Stimulated activated memory B cell treated with anti-CD40 and anti-IgM and Interleukin-4, amounts not matched to agents 10 μg/mL and 1 μg/mL and 100 μg/mL, for 72 hours (primary cell): ENCODE results near the gene CCDC86.
"Not testable (repeated sequence)": the region's sequence is repeated elsewhere in the genome, so short reads cannot be mapped to it uniquely, and the experiment has no call there.

Experiments used
- ATAC-seq: fragments of 150-1000 bp; cut with Tn5 transposase; 2 replicates; pipeline ENCODE4 v1.10.0; 2021
- H3K27ac Mint-ChIP-seq: one replicate; pipeline ENCODE4 v1.8.0; 2022; ENCODE audit warnings: mild to moderate bottlenecking, mixed read lengths
- H3K27me3 Mint-ChIP-seq: one replicate; pipeline ENCODE4 v1.8.0; 2022; ENCODE audit warnings: mixed read lengths
- H3K36me3 Mint-ChIP-seq: one replicate; pipeline ENCODE4 v1.8.0; 2022; ENCODE audit warnings: mixed read lengths
- H3K4me1 Mint-ChIP-seq: one replicate; pipeline ENCODE4 v1.8.0; 2022; ENCODE audit warnings: mixed read lengths
- H3K4me3 Mint-ChIP-seq: one replicate; pipeline ENCODE4 v1.8.0; 2022; ENCODE audit warnings: mild to moderate bottlenecking, moderate library complexity, mixed read lengths
- H3K9me3 Mint-ChIP-seq: one replicate; pipeline ENCODE4 v1.8.0; 2022; ENCODE audit warnings: mixed read lengths

Gene CCDC86

DNA sequence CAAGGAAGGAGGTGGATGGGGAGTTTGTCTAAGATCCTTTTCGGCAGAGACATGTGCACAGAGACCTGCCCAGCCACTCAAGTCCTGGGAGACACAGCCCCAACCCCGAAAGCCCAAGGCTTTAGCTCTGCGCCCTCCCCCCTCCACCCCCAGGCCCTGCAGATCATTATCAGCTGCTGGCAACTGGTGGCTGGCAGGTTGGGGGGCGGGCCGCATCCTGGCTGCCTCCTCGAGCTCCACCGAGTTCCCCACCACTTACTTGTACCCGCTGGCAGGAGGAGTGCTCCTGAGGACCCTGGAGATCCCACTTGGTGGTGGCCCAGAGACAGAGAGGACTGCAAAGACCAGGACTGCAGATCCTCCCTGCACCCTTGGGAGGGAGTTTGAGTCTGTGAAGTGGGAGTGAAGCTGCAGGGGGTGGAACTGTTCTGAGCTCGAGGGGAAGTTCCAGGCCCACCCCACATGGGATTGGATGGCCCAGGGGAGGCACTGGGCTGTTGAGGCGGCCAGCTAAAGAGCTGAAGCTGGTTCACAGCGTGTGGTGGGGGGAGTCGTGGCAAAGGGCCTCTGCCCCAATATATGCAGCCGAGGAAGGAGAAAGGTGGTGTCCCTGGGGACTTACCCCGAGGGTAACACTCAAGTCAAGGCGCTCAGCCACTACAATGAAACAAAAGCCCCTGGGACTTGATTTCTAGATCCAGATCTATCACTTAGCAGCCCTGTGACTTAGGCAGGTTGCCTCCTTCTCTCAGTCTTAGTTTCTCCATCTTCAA lies 19.9 kb upstream of the CCDC86 start:
- Mint-ChIP-seq H3K4me3 (no peak overlapping the region), H3K27ac (no peak overlapping the region), H3K9me3 (no peaks in the 10 kb centered on the region), H3K27me3 (peaks cover 17% of the 10 kb centered on the region), H3K4me1 (peaks cover 10% of the 10 kb centered on the region), H3K36me3 (no peaks in the 10 kb centered on the region)
- ATAC-seq = peak; percentile 46

DNA sequence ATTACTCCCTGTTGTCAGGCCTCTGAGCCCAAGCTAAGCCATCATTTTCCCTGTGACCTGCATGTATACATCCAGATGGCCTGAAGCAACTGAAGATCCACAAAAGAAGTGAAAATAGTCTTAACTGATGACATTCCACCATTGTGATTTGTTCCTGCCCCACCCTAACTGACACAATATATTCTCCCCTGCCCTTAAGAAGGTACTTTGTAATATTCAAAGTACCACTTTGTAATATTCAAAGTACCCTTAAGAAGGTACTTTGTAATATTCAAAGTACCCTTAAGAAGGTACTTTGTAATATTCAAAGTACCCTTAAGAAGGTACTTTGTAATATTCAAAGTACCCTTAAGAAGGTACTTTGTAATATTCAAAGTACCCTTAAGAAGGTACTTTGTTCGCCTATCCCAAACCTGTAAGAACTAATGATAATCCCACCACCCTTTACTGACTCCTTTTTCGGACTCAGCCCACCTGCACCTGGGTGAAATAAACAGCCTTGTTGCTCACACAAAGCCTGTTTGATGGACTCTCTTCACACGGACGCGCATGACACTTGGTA lies 18.1 kb upstream of the CCDC86 start:
- not testable (repeated sequence) for H3K4me3 Mint-ChIP-seq, H3K4me1 Mint-ChIP-seq, H3K36me3 Mint-ChIP-seq, H3K9me3 Mint-ChIP-seq, H3K27ac Mint-ChIP-seq, ATAC-seq
- peaks cover 17% of the 10 kb centered on the region for H3K27me3 Mint-ChIP-seq

DNA sequence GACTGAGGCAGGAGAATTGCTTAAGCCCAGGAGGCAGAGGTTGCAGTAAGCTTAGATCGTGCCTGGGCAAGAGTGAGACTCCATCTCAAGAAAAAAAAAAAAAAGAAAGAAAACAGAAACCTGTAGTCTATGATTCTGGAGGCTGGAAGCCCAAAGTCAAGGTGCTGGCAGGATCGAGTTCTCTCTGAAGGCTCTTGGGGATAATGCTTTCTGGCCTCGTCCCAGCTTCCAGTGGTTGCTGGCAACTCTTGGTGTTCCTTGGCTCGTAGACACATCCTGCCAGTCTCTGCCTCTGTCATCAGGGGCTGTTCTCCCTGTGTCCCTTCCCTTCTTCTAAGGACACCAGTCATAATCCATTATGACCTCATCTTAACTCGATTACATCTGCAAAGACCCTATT lies 16.8 kb upstream of the CCDC86 start:
- Mint-ChIP-seq H3K36me3 (no peaks in the 10 kb centered on the region), H3K4me3 (no peak overlapping the region), H3K9me3 (no peaks in the 10 kb centered on the region), H3K27me3 (peaks cover 17% of the 10 kb centered on the region), H3K27ac (no peak overlapping the region), H3K4me1 (peaks cover 10% of the 10 kb centered on the region)
- ATAC-seq = no peak

DNA sequence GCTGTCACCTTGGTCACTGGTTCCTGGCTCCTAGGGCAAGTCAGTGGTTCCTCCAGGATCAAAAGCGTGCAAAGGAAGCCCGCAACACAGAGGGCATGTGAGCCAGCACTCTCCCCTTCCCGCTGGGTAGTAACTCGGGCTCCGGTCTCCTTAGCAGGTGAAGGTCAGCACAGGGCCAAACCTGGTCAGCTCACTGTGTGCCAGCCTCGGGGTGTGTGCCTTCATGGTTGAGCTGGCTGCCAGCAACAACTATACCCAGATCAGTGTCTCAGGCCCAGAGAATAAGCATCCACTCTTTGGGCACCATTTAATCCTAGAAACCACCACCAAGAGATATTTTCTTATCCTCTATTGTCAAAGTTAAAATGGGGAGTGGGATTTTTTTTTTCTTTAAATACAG lies 16.1 kb upstream of the CCDC86 start:
- H3K9me3 Mint-ChIP-seq = no peaks in the 10 kb centered on the region
- H3K27ac Mint-ChIP-seq = no peak overlapping the region
- H3K36me3 Mint-ChIP-seq = no peaks in the 10 kb centered on the region
- no peak for ATAC-seq
- H3K4me1 Mint-ChIP-seq = peaks cover 10% of the 10 kb centered on the region
- H3K4me3 Mint-ChIP-seq = no peak overlapping the region
- H3K27me3 Mint-ChIP-seq = peaks cover 17% of the 10 kb centered on the region

DNA sequence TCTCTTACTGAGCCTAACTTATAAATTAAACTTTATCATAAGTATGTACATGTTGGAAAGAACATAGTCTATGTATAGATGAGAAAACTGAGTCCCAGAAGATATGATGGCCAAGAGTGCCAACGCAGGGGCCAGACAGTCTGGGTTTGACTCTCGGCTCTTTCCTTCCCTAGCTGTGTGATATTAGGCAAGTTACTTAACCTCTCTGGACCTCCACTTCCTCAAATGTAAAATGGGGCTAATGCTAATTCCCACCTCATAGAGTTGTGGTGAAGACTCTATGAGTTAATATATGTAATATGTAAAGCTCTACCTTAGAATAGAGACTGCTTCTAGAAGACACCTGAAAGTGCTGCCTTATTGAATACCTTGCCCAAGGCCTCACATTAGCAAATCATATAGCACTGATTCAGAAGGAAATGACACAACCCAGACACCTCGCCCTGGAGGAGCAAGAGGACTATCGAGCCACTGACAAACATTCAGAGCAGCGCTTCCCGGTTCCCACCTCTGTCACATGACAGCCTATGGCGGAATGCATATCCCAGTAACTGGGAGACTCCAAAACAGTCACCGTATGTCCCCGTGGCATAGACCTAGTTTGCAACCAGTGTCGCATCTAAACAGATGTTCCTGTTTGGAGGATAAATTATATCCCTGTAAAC lies 11.3 kb upstream of the CCDC86 start:
- no peaks in the 10 kb centered on the region for H3K27me3 Mint-ChIP-seq
- no peaks in the 10 kb centered on the region for H3K9me3 Mint-ChIP-seq
- peak; percentile 57 for ATAC-seq
- H3K27ac Mint-ChIP-seq = no peak overlapping the region
- H3K36me3 Mint-ChIP-seq = no peaks in the 10 kb centered on the region
- H3K4me1 Mint-ChIP-seq = peaks cover 8% of the 10 kb centered on the region
- H3K4me3 Mint-ChIP-seq = peak overlapping the region; percentile 24

DNA sequence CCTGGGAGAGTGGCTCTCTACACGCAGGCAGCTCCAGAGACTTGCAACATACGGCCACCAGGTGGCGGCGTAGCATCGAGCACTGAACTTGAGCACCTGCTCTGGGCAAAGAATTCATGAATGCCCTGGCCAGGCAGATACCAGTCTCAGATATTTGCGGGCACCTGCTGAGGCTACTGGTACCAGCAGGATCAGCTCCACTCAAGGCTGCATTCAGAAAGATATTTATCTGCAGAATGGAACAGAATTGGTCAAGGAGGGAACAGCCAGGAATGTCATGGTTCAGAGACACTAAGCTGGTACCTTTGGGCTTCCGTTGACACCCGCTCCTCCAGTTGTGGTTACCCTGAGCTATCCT lies 10.8 kb upstream of the CCDC86 start:
- H3K36me3 Mint-ChIP-seq = no peaks in the 10 kb centered on the region
- H3K27me3 Mint-ChIP-seq = no peaks in the 10 kb centered on the region
- peaks cover 9% of the 10 kb centered on the region for H3K4me1 Mint-ChIP-seq
- peak; percentile 88 for ATAC-seq
- H3K27ac Mint-ChIP-seq = no peak overlapping the region
- H3K9me3 Mint-ChIP-seq = no peaks in the 10 kb centered on the region
- H3K4me3 Mint-ChIP-seq = peak overlapping the region; percentile 24

DNA sequence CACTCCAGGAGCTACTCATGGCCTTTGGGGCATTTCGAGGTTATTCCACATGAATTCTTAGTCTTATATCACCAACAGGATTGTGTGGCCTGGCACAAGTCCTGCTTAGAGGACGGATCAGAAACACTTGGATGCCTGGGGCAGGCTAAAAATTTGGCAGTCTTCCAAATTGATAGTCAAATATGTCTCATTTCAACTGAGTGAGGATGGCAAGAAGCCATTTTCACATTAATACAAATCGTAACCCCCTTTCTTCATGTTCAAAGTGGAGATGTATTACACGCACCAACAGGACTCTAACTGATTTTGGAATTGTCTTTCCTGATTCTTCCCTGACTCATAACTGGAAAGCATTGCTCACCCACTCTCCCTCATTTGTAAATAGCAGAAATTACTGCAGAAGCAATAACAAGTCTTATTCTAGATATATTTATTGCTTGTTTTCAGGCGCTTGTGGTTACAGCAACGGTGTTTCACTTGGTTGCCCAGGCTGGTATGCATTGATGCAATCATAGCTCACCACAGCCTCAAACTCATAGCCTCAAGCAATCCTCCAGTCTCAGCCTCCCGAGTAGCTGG lies 10.3 kb upstream of the CCDC86 start:
- H3K27ac Mint-ChIP-seq = no peak overlapping the region
- H3K27me3 Mint-ChIP-seq = no peaks in the 10 kb centered on the region
- no peaks in the 10 kb centered on the region for H3K9me3 Mint-ChIP-seq
- no peak for ATAC-seq
- no peaks in the 10 kb centered on the region for H3K36me3 Mint-ChIP-seq
- H3K4me1 Mint-ChIP-seq = peaks cover 9% of the 10 kb centered on the region
- H3K4me3 Mint-ChIP-seq = no peak overlapping the region

DNA sequence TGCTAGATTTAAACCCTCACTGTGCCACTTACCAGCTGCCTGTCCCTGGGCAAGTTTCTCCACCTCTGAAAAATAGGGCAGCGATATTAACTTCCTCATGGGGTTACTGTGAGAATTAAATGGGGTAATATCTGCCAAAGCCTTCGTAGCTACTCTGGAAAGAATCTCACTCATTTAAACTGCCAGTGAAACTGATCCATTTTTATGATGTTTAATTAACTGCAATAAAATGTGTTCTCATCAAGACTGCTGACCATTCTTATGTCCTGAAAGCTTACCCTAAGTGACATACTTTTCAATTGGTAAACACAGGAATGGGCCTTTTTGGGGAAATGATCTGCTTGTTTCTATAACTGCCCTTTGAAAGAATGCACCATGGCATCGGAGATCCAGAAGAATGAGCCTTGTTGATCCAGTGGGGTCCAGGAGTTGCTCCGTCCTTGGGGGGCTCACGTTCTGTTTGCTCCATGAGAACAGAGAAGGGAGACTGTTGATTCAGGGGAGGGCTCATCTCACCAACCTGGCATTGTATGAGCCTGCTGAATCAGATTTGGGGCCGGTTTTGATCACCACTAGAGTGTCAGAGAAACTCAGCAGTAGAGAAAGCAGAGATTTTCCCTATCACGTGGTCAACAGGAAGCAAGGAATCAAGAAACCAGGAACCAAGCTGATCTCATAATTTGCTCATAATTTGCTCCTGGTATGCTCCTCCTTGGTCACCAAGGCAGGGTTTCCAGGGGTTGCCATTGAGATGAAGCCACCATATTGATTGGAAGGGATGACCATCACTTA lies 7.0 kb upstream of the CCDC86 start:
- no peaks in the 10 kb centered on the region for H3K36me3 Mint-ChIP-seq
- H3K4me1 Mint-ChIP-seq = peaks cover 9% of the 10 kb centered on the region
- no peak for ATAC-seq
- H3K9me3 Mint-ChIP-seq = no peaks in the 10 kb centered on the region
- H3K27ac Mint-ChIP-seq = no peak overlapping the region
- H3K27me3 Mint-ChIP-seq = no peaks in the 10 kb centered on the region
- no peak overlapping the region for H3K4me3 Mint-ChIP-seq

DNA sequence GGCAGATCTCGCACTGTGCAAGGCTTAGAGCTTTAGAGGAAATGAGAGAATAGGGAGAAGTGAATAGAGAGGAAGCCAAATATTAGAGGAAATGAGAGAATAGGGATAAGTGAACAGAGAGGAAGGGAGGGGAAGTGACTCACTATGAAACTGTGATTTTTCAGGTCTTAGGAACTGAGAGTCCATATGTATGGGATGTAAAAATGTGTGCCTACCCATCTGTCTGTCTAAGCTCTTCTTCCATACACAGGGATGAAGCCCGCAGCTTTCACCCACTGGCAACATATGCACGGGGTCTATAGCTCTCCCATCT lies 6.4 kb upstream of the CCDC86 start:
- no peak overlapping the region for H3K27ac Mint-ChIP-seq
- peaks cover 9% of the 10 kb centered on the region for H3K4me1 Mint-ChIP-seq
- ATAC-seq = no peak
- no peaks in the 10 kb centered on the region for H3K9me3 Mint-ChIP-seq
- no peaks in the 10 kb centered on the region for H3K27me3 Mint-ChIP-seq
- H3K36me3 Mint-ChIP-seq = no peaks in the 10 kb centered on the region
- no peak overlapping the region for H3K4me3 Mint-ChIP-seq

DNA sequence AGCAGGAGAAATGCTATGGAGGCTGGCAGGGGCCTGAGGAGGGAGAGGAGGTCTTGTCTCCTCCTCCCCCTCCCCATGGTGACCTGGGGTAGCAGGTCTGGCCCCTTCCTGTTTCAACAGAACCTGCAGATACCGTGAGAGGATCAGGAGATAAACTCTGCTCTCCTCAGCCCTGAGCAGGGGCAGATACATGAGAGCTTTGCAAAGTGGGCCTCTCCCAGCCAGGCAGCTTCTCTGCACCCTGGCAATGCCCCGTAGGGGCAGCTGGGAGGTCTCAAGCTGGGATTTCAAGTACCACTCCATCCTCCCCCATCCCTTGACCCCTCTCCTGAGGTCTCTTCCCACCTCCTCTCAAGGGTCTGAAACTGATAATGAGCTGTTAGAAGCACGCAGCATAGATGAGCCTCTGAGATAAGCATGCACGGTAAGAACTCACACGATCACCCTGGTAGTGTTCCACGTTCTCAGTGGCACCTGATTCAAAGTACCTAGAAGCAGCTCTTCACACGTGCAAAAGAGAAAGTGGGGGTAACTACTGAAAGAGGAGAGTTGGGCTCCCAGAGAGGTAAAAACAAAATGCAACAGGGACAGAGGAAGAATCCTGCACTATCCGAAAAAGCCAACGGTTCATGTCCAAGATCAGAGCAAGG lies 4.9 kb upstream of the CCDC86 start:
- no peak overlapping the region for H3K4me3 Mint-ChIP-seq
- H3K9me3 Mint-ChIP-seq = no peaks in the 10 kb centered on the region
- no peak overlapping the region for H3K27ac Mint-ChIP-seq
- peaks cover 21% of the 10 kb centered on the region for H3K4me1 Mint-ChIP-seq
- no peaks in the 10 kb centered on the region for H3K36me3 Mint-ChIP-seq
- no peaks in the 10 kb centered on the region for H3K27me3 Mint-ChIP-seq
- ATAC-seq = no peak

DNA sequence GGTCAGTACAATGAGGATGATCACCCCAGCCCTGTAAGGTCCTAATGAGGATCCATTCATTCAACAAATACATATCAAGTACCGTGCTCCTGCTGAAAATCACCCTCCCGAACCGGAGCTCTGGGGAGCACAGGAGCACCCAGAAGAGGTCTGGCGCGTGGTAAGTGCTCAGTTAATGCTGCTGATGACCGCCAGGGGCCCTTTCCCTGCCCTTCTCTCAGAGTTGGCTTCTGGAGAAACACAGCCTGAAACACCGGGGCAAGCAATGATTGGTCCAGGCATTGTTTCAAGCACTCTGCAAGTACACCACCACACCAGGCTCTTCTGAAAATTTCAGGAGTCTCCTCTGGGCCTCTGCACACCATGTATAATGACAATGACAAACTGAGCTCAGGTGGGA lies 3.8 kb upstream of the CCDC86 start:
- H3K36me3 Mint-ChIP-seq = no peaks in the 10 kb centered on the region
- H3K27me3 Mint-ChIP-seq = no peaks in the 10 kb centered on the region
- no peak overlapping the region for H3K27ac Mint-ChIP-seq
- no peak for ATAC-seq
- H3K9me3 Mint-ChIP-seq = no peaks in the 10 kb centered on the region
- no peak overlapping the region for H3K4me3 Mint-ChIP-seq
- H3K4me1 Mint-ChIP-seq = peaks cover 29% of the 10 kb centered on the region

DNA sequence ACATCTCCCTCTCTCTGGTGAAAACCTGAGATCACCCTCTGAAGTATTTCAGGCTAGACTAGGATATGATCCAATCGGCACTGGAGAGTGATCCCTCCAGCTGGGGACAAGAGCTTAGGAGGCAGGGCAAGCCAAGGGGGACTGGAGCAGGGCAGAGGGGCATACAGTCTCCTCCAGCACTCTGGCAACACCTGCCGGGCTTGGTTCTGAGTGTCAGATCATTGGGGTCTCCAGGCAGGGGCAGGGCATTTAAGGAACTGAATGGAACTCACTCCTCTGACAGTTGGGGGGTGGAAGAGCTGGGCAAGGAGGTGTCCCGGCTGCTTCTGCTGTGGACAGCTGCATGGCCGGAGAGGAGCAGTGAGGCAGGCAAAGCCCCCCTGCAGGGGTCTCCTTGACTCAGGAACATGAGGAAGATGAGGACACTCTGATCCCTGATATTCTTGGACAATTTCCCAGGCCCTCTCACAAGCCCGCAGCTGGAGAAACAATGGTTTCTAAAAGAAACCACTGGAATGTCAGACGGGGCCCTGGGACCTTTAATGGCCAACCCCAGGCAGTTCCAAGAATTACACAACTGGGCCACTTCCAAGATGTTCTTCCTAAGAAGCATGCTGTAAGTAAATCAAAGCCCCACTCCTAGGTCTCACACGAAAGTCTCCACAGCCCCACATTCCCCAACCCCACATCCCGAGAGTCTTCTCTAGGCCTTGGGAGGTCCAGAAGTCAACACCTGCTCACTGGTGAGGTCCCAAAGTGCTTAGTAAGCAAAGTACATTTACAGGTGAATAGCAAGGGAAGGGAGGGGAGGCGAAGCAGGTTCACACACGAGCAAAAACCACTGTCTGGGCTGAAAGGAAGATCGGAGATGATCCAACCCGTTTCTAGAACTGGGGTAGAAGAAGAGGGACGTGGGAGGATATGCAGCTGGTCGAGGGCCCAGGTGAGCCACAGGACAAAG lies 1.2 kb upstream of the CCDC86 start:
- Mint-ChIP-seq H3K36me3 (peaks cover 9% of the 10 kb centered on the region), H3K9me3 (no peaks in the 10 kb centered on the region), H3K4me3 (peak overlapping the region; percentile 66), H3K4me1 (peaks cover 44% of the 10 kb centered on the region), H3K27me3 (no peaks in the 10 kb centered on the region), H3K27ac (peak overlapping the region; percentile 86)
- ATAC-seq = no peak

DNA sequence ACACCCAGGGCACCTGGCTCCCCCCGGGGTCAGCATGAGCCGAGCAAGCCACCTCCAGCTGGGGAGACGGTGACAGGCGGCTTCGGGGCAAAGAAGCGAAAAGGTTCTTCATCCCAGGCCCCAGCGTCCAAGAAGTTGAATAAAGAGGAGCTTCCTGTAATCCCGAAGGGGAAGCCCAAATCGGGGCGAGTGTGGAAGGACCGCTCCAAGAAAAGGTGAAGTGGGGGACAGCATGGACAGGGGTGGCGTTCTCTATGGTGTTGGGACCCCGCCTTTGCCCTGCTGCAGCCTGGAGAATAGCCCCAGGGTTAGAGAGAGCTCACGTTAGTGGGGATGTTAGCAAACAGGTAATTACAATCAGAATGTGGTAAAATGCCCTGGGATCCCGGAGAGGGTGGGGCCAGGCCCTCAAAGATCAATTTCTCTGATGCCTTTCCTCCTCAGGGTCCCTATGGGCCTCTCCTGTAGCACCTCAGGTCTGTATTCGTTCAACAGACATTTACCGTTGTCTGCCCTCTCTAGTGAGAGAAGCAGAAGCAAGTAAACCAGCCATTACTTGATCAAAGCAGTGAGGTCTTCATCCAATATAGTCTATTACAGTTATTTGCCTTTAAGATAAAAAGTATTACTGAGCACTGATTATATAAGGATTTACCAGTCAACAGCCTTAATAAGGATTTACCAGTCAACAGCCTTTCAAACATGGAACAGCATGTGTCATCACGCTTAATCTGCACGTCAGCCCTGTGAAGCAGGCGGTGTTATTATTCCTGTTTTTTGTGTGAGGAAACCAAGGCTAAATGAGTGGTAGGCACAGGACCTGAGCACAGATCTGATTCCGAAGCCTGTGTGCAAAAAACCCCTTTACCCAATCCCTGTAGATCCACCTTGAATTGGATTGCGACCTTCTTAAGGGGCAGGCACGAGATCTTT lies 1.0 kb downstream of the CCDC86 start:
- H3K4me3 Mint-ChIP-seq = peak overlapping the region; percentile 90
- peak overlapping the region; percentile 86 for H3K27ac Mint-ChIP-seq
- no peaks in the 10 kb centered on the region for H3K27me3 Mint-ChIP-seq
- ATAC-seq = no peak
- H3K9me3 Mint-ChIP-seq = no peaks in the 10 kb centered on the region
- peaks cover 14% of the 10 kb centered on the region for H3K36me3 Mint-ChIP-seq
- H3K4me1 Mint-ChIP-seq = peaks cover 44% of the 10 kb centered on the region
